K562 (cell line): ENCODE measurements around the gene ATP5PO. TPM values are rescaled to one million over a fixed set of nuclear protein-coding genes. Genes with fewer than 3 reads are reported as not detected.

Experiments
- CSDE1 ChIP-seq, 2 experiments: fragments of 450-650 bp; IDR thresholded peaks; 2 replicates each; pipeline ENCODE4 v1.6.1; 2016; ENCODE audit warnings: mild to moderate bottlenecking in 1 of 2
- CTCF ChIP-seq, 3 experiments: IDR thresholded peaks in 2 of 3; conservative IDR thresholded peaks in 1 of 3; 2 replicates each; pipeline ENCODE4 v1.5.1; 2011 to 2012; ENCODE audit warnings: low read length in 3 of 3, mild to moderate bottlenecking in 3 of 3, control low read depth in 2 of 3, improper control_type of control experiment in 1 of 3, inconsistent platforms in 1 of 3, low read depth in 1 of 3, mixed read lengths in 1 of 3, moderate library complexity in 1 of 3; ENCODE audit not compliant: insufficient read depth in 2 of 3
- CTCFL ChIP-seq: IDR thresholded peaks from 2 replicates; pipeline ENCODE4 v1.6.1; 2011; ENCODE audit warnings: borderline replicate concordance, low read depth, mild to moderate bottlenecking, moderate library complexity, low read length; ENCODE audit not compliant: insufficient read depth, poor library complexity, severe bottlenecking
- FOXO4 ChIP-seq: fragments of 450-650 bp; formaldehyde crosslinking; IDR thresholded peaks from 2 replicates; pipeline ENCODE4 v1.4.0; 2020; ENCODE audit warnings: mild to moderate bottlenecking, moderate library complexity
- JUND ChIP-seq, 2 experiments: IDR thresholded peaks; 2 replicates in 1 of 2; 3 replicates in 1 of 2; pipeline ENCODE4 v1.6.1; 2011; ENCODE audit warnings: borderline replicate concordance in 2 of 2, low read depth in 2 of 2, low read length in 2 of 2, improper control_type of control experiment in 1 of 2, missing biosample characterization in 1 of 2, missing genetic modification characterization in 1 of 2, missing genetic modification reagents in 1 of 2
- L3MBTL2 ChIP-seq: fragments of 450-650 bp; IDR thresholded peaks from 2 replicates; pipeline ENCODE4 v1.6.1; 2016; ENCODE audit warnings: mild to moderate bottlenecking, moderate library complexity
- MAX ChIP-seq: sonication (generic); formaldehyde crosslinking; IDR thresholded peaks from 2 replicates; pipeline ENCODE4 v1.9.0; 2022; ENCODE audit warnings: mild to moderate bottlenecking, missing genetic modification reagents
- MCM7 ChIP-seq, 2 experiments: fragments of 450-650 bp; IDR thresholded peaks; 2 replicates each; pipeline ENCODE4 v1.6.1; 2016 to 2018
- NFRKB ChIP-seq: fragments of 450-650 bp; IDR thresholded peaks from 2 replicates; pipeline ENCODE4 v1.6.1; 2016; ENCODE audit warnings: low read depth
- NUFIP1 ChIP-seq: fragments of 450-650 bp; IDR thresholded peaks from 2 replicates; pipeline ENCODE4 v1.6.1; 2018; ENCODE audit not compliant: partially characterized antibody
- PTTG1 ChIP-seq: fragments of 450-650 bp; IDR thresholded peaks from 2 replicates; pipeline ENCODE4 v1.6.1; 2016; ENCODE audit warnings: low read depth, mild to moderate bottlenecking, missing genetic modification characterization, missing compliant biosample characterization
- PURB ChIP-seq: sonication (generic); formaldehyde crosslinking; IDR thresholded peaks from 2 replicates; pipeline ENCODE4 v1.9.0; 2021; ENCODE audit warnings: low read depth, mild to moderate bottlenecking, missing genetic modification reagents
- RBFOX2 ChIP-seq: fragments of 200-400 bp; formaldehyde crosslinking; IDR thresholded peaks from 2 replicates; pipeline ENCODE4 v1.6.1; 2017; ENCODE audit warnings: low read depth, mild to moderate bottlenecking, low read length, moderate library complexity
- RNF219 ChIP-seq: fragments of 250-450 bp; sonication (Bioruptor Pico); IDR thresholded peaks from 2 replicates; pipeline ENCODE4 v1.5.0; 2022; ENCODE audit warnings: mild to moderate bottlenecking
- TFE3 ChIP-seq: fragments of 450-650 bp; formaldehyde crosslinking; IDR thresholded peaks from 2 replicates; pipeline ENCODE4 v1.4.0; 2020; ENCODE audit warnings: mild to moderate bottlenecking, mixed read lengths
- ZNF431 ChIP-seq: sonication (generic); formaldehyde crosslinking; IDR thresholded peaks from 2 replicates; pipeline ENCODE4 v1.8.0; 2022; ENCODE audit warnings: mild to moderate bottlenecking, missing genetic modification reagents
- ZNF717 ChIP-seq: fragments of 250-450 bp; sonication (Bioruptor Pico); IDR thresholded peaks from 2 replicates; pipeline ENCODE4 v1.5.0; 2021
- polyA plus RNA-seq, 8 experiments: library from polyadenylated mRNA; depleted of rRNA in 4 of 8; stranded (reverse) in 5 of 8; unstranded in 3 of 8; fragments of >200 nt; fragmentation: Nextera tagmentation in 2 of 8; fragmentation: Illumina TruSeq in 1 of 8; extraction: Ambion mirVana in 2 of 8; extraction: Trizol in 1 of 8; gene quantifications; 2 replicates each; pipeline versions ENCODE4 v1.2.1 to v1.2.3, GENCODE V29; 2011 to 2014; ENCODE audit warnings: inconsistent platforms in 1 of 8, missing spikeins in 1 of 8
- total RNA-seq, 7 experiments: library from RNA; depleted of rRNA in 6 of 7; stranded (reverse); fragments of >200 nt in 6 of 7; fragmentation: Illumina TruSeq in 2 of 7; extraction: Trizol in 2 of 7; gene quantifications; 2 replicates each; pipeline versions ENCODE4 v1.2.1 to v1.2.3, GENCODE V29; 2011 to 2021; ENCODE audit warnings: low replicate concordance in 1 of 7

ATP5PO gene
- total and polyA plus RNA-seq, 9 of the 15 experiments (the other 6 are each of a cell fraction or from before 2014, with no cell fraction given) = 367 to 2,722 (median 808) TPM

- TF ChIP-seq CTCF (IDR thresholded peaks at IDR 0.05 in 2 of 3, conservative IDR thresholded peaks at IDR 0.05 in 1 of 3; ENCODE audit: insufficient read depth in 2 of 3, low read depth in 1 of 3, low read length in 3 of 3) (peak; percentile 61 to 78 (median 65)), ZNF431 (CRISPR knock-in tag) (no peak), RNF219 (CRISPR knock-in tag) (no peak), MCM7 (IDR thresholded peaks at IDR 0.05) (no peak), CTCFL (no peak), NFRKB (no peak), TFE3 (peak; percentile 24; the same call in 1 of the 2 replicates), L3MBTL2 (peak; percentile 66; the same call in 1 of the 2 replicates), PURB (CRISPR knock-in tag) (no peak), MAX (peak; percentile 70), PTTG1 (tag) (no peak), NUFIP1 (no peak), RBFOX2 (no peak), CSDE1 (IDR thresholded peaks at IDR 0.05) (no peak), JUND (IDR thresholded peaks at IDR 0.05; ENCODE audit: borderline replicate concordance, low read depth, low read length) (no peak), JUND (tag; IDR thresholded peaks at IDR 0.05; ENCODE audit: borderline replicate concordance, low read depth, low read length) (no peak), FOXO4 (CRISPR knock-in tag) (no peak), ZNF717 (no peak)
These were observed 14.0 kb downstream of the ATP5PO start (continued) for GRCh38 chr21:33901412-33902288.
